Hepatocyte (in vitro differentiated cells): ENCODE measurements around the gene RPL10L. TPM values are rescaled to one million over a fixed set of nuclear protein-coding genes. Genes with fewer than 3 reads are reported as not detected.

Source experiments
- DNase-seq: peaks from one replicate; pipeline ENCODE4 v3.0.0-alpha.2; 2016; ENCODE audit warnings: low spot score
- H2AFZ ChIP-seq: fragments of 200-600 bp; sonication (generic); 2 replicates; pipeline ENCODE4 v1.6.0; 2016; ENCODE audit warnings: antibody characterized with exemption, mild to moderate bottlenecking
- H3K27ac ChIP-seq: fragments of 200-600 bp; sonication (generic); 2 replicates; pipeline ENCODE4 v1.5.1; 2016; ENCODE audit warnings: mild to moderate bottlenecking
- H3K27me3 ChIP-seq: fragments of 200-600 bp; sonication (generic); 2 replicates; pipeline ENCODE4 v1.6.1; 2016
- H3K36me3 ChIP-seq: fragments of 200-600 bp; sonication (generic); replicated peaks from 2 replicates; pipeline ENCODE4 v1.5.1; 2016; ENCODE audit warnings: low read depth; ENCODE audit not compliant: insufficient read depth
- H3K4me1 ChIP-seq: fragments of 200-600 bp; sonication (generic); 2 replicates; pipeline ENCODE4 v1.5.1; 2016; ENCODE audit warnings: mild to moderate bottlenecking, moderate library complexity; ENCODE audit not compliant: insufficient read depth
- H3K4me2 ChIP-seq: fragments of 200-600 bp; sonication (generic); 2 replicates; pipeline ENCODE4 v1.6.0; 2016
- H3K4me3 ChIP-seq: fragments of 200-600 bp; sonication (generic); 2 replicates; pipeline ENCODE4 v1.5.1; 2016; ENCODE audit warnings: mild to moderate bottlenecking
- H3K79me2 ChIP-seq: fragments of 200-600 bp; sonication (generic); 2 replicates; pipeline ENCODE4 v1.6.0; 2017; ENCODE audit warnings: mild to moderate bottlenecking
- H3K9me2 ChIP-seq: fragments of 200-600 bp; sonication (generic); replicated peaks from 2 replicates; pipeline ENCODE4 v1.6.0; 2017; ENCODE audit warnings: mild to moderate bottlenecking; ENCODE audit not compliant: insufficient read depth
- H3K9me3 ChIP-seq: fragments of 200-600 bp; sonication (generic); 2 replicates; pipeline ENCODE4 v1.5.1; 2016; ENCODE audit warnings: low read depth, mild to moderate bottlenecking
- H4K20me1 ChIP-seq: fragments of 200-600 bp; sonication (generic); 2 replicates; pipeline ENCODE4 v1.6.0; 2016; ENCODE audit warnings: mild to moderate bottlenecking; ENCODE audit not compliant: insufficient read depth, poor library complexity, severe bottlenecking
- EZH2 ChIP-seq: fragments of 200-600 bp; sonication (generic); IDR thresholded peaks from 2 replicates; pipeline ENCODE4 v1.6.1; 2016; ENCODE audit warnings: antibody characterized with exemption, mild to moderate bottlenecking, borderline replicate concordance
- EZH2phosphoT487 ChIP-seq: fragments of 200-600 bp; sonication (generic); IDR thresholded peaks from one replicate; pipeline ENCODE4 v1.6.1; 2018; ENCODE audit warnings: antibody characterized with exemption, mild to moderate bottlenecking, low read depth, moderate library complexity; ENCODE audit not compliant: unreplicated experiment, severe bottlenecking
- WGBS: methylation state at CpG from one replicate; pipeline ENCODE4 v1.1.6; 2016; ENCODE audit warnings: low lambda C conversion rate; ENCODE audit errors: missing lambda C conversion rate; 5-methylcytosine and 5-hydroxymethylcytosine counted together
- polyA plus RNA-seq: library from polyadenylated mRNA; unstranded; fragments of >200 nt; fragmentation: Nextera tagmentation; extraction: Ambion mirVana; gene quantifications from 2 replicates; pipeline ENCODE4 v1.2.1, GENCODE V29; 2016
- total RNA-seq: library from RNA; depleted of rRNA; stranded (reverse); fragments of >200 nt; gene quantifications from 2 replicates; pipeline ENCODE4 v1.2.3, GENCODE V29; 2014
- TF ChIP-seq, protein P1 (sequence below): fragments of 200-600 bp; sonication (generic); IDR thresholded peaks from 2 replicates; pipeline ENCODE4 v1.5.1; 2016; ENCODE audit warnings: antibody characterized with exemption, mild to moderate bottlenecking; ENCODE audit not compliant: poor library complexity

RPL10L gene
- total and polyA plus RNA-seq, 2 experiments from 2014 or later = not detected

DNA sequence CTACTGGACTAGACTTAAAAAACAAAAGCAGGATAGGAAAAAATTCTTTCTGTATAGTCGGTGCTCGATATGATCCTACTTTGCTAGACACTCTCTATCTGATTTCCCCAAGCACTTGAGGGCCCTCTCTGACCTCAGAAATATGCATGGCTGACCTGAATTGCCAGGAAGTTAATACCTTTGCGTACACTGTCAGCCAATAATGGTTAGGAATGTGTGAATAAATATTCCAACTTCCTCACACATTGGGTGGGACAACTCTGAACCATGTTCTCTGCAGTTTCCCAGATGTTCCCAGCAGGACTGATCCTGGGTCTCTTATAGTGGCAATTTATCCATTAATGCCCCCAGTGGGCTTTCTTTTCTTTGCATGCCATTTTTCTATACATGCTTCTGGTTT is 20.5 kb upstream of the RPL10L start:
- H3K79me2 ChIP-seq = no peaks in the 10 kb centered on the region
- H3K36me3 ChIP-seq = no peaks in the 10 kb centered on the region
- no peaks in the 10 kb centered on the region for H3K27me3 ChIP-seq
- H3K4me3 ChIP-seq = no peak overlapping the region
- TF ChIP-seq, protein P1, sequence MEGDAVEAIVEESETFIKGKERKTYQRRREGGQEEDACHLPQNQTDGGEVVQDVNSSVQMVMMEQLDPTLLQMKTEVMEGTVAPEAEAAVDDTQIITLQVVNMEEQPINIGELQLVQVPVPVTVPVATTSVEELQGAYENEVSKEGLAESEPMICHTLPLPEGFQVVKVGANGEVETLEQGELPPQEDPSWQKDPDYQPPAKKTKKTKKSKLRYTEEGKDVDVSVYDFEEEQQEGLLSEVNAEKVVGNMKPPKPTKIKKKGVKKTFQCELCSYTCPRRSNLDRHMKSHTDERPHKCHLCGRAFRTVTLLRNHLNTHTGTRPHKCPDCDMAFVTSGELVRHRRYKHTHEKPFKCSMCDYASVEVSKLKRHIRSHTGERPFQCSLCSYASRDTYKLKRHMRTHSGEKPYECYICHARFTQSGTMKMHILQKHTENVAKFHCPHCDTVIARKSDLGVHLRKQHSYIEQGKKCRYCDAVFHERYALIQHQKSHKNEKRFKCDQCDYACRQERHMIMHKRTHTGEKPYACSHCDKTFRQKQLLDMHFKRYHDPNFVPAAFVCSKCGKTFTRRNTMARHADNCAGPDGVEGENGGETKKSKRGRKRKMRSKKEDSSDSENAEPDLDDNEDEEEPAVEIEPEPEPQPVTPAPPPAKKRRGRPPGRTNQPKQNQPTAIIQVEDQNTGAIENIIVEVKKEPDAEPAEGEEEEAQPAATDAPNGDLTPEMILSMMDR = no peak
- TF ChIP-seq EZH2 = no peak
- TF ChIP-seq EZH2phosphoT487 = no peak
- WGBS = 81% methylated on average over 3 of the region's 3 CpGs
- H3K4me1 ChIP-seq = no peaks in the 10 kb centered on the region
- no peak overlapping the region for H2AFZ ChIP-seq
- no peaks in the 10 kb centered on the region for H3K9me3 ChIP-seq
- no peaks in the 10 kb centered on the region for H3K9me2 ChIP-seq
- H3K4me2 ChIP-seq = no peak overlapping the region
- DNase-seq = no peak
- H4K20me1 ChIP-seq = no peaks in the 10 kb centered on the region
- no peak overlapping the region for H3K27ac ChIP-seq

- Histone ChIP-seq H4K20me1 (no peaks in the 10 kb centered on the region), H3K4me2 (no peak overlapping the region), H3K36me3 (no peaks in the 10 kb centered on the region), H3K27me3 (no peaks in the 10 kb centered on the region), H2AFZ (no peak overlapping the region), H3K9me2 (no peaks in the 10 kb centered on the region), H3K9me3 (no peaks in the 10 kb centered on the region), H3K79me2 (no peaks in the 10 kb centered on the region), H3K4me3 (no peak overlapping the region), H3K27ac (no peak overlapping the region), H3K4me1 (no peaks in the 10 kb centered on the region)
- TF ChIP-seq, protein P1 = no peak
- TF ChIP-seq EZH2 = no peak
- TF ChIP-seq EZH2phosphoT487 = no peak
- DNase-seq = no peak
- 90% methylated on average over 4 of the region's 4 CpGs for WGBS
Measured at GRCh38 chr14:46663382-46663781, 11.8 kb upstream of the RPL10L start.

- WGBS = 62% methylated on average over 1 of the region's 1 CpG
- H3K36me3 ChIP-seq = no peaks in the 10 kb centered on the region
- H3K4me2 ChIP-seq = no peak overlapping the region
- no peaks in the 10 kb centered on the region for H3K9me2 ChIP-seq
- H3K4me1 ChIP-seq = no peaks in the 10 kb centered on the region
- H3K9me3 ChIP-seq = no peaks in the 10 kb centered on the region
- no peaks in the 10 kb centered on the region for H3K27me3 ChIP-seq
- TF ChIP-seq, protein P1 = peak; percentile 18
- no peak for TF ChIP-seq EZH2
- no peak for TF ChIP-seq EZH2phosphoT487
- H3K4me3 ChIP-seq = no peak overlapping the region
- no peaks in the 10 kb centered on the region for H4K20me1 ChIP-seq
- H3K79me2 ChIP-seq = no peaks in the 10 kb centered on the region
- H2AFZ ChIP-seq = no peak overlapping the region
- H3K27ac ChIP-seq = no peak overlapping the region
- peak; percentile 9 for DNase-seq
Measured at GRCh38 chr14:46661728-46662127, 10.1 kb upstream of the RPL10L start.

DNA sequence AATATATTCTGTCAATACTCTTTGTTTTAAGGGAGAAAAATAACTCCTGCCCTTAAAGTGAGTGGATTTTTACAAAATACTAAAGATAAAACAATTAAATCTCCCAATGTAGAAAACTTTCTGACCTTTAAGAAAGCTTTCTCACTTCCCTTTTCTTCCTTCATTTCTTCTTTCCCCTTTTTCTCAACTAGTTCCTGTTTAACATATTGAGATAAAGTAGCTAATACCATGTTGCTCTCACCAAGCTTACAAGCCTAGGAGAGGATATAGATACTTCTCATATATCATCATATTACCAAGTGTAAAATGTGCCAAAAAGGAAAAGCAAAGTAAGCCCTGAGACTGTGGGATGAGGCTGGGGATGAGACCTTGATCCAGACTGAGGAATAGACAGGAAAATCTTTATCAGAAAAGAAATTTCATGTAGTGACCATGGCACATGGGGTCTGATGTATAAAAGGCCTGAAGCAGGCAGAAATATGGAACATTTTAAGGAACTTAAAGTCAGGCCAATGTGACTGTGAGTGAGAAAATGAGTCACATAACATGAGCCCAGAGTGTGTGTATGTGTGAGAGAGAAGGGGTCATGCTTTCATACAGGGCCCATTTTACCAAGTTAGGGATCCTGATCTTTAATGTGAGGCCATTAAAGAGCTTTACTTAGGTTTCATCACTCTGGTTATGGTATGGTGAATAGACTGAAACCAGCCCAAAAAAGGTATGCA is 1.6 kb upstream of the RPL10L start:
- no peaks in the 10 kb centered on the region for H3K9me3 ChIP-seq
- H3K36me3 ChIP-seq = no peaks in the 10 kb centered on the region
- no peaks in the 10 kb centered on the region for H3K27me3 ChIP-seq
- H4K20me1 ChIP-seq = no peaks in the 10 kb centered on the region
- H3K4me1 ChIP-seq = no peaks in the 10 kb centered on the region
- H3K27ac ChIP-seq = no peak overlapping the region
- H3K9me2 ChIP-seq = no peaks in the 10 kb centered on the region
- H3K79me2 ChIP-seq = no peaks in the 10 kb centered on the region
- TF ChIP-seq, protein P1 = no peak
- TF ChIP-seq EZH2phosphoT487 = no peak
- no peak for TF ChIP-seq EZH2
- no peak overlapping the region for H2AFZ ChIP-seq
- no peak for DNase-seq
- no peak overlapping the region for H3K4me3 ChIP-seq
- H3K4me2 ChIP-seq = no peak overlapping the region
